GM19238 (cell line): ENCODE measurements around the gene ZFTA.

ENCODE experiments used
- DNase-seq: peaks from one replicate; pipeline ENCODE4 v3.0.0; 2011; ENCODE audit warnings: low spot score; ENCODE audit not compliant: insufficient read length

ZFTA gene

DNA sequence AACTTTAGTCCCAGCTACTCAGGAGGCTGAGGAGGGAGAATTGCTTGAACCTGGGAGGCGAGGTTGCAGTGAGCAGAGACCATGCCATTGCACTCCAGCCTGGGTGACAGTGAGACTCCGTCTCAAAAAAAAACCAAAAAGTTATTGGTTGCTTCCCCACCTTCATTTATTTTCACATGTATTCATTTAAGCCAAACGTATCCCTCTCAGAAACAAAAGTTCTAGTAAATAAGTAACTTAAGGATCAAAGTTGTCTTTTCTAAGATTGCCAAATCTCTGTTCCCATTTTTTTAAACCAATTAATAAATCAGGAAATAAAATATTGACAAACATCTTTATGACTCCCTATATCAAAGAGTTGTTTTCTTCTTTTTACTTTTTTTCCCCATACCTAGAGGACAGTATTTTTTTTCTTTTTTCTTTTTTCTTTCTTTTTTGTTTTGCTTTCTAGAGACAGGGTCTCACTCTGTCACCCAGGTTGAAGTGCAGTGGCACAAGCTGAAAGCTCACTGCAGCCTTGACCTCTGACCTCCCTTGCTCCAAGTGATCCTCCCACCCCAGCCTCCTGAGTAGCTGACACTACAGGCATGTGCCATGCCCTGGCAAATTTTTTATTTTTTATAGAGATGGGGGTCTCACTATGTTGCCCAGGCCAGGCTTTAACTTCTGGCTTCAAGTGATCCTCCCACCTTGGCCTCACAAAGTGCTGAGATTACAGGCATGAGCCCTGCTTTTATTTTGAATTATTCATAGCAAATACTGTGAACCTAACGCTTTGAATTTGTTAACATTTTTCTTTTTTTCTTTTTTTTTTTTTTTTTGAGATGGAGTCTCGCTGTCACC is 11.4 kb downstream of the ZFTA start:
- no peak for DNase-seq

DNA sequence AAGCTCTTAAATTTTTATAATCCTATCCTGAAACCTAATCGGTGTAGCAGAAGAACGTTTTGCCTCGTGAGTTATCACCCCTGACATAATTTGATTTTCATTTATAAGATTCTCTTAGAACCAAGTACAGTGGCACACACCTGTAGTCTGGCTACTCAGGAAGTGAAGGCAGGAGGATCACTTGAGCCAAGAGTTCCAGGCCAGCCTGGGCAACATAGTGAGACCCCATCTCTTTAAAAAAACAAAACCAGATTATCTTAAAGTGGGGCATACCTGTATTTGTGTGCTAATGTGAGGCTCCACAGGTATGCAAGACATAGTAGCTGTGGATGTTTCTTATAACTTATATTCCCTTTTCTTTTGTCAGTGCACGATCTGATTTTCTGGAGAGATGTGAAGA is 19.0 kb downstream of the ZFTA start:
- no peak for DNase-seq

DNA sequence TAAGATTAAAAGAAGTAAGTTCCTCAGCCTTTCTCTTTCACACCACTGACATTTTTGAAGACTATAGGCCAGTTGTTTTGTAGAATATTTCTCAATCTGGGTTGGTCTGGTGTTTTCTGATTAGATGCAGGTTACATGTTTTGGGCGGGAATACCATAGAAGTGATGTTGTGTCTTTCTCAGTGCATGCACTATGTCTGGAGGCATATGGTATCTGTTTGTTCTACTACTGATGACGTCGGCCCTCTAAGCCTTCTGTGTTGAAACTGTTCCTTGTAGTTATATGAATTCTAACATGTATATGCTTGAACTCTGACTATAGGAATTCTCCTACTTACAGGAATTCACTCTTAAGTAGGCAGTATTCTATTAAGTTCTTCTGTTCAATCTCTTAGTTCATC is 21.6 kb downstream of the ZFTA start:
- no peak for DNase-seq

DNA sequence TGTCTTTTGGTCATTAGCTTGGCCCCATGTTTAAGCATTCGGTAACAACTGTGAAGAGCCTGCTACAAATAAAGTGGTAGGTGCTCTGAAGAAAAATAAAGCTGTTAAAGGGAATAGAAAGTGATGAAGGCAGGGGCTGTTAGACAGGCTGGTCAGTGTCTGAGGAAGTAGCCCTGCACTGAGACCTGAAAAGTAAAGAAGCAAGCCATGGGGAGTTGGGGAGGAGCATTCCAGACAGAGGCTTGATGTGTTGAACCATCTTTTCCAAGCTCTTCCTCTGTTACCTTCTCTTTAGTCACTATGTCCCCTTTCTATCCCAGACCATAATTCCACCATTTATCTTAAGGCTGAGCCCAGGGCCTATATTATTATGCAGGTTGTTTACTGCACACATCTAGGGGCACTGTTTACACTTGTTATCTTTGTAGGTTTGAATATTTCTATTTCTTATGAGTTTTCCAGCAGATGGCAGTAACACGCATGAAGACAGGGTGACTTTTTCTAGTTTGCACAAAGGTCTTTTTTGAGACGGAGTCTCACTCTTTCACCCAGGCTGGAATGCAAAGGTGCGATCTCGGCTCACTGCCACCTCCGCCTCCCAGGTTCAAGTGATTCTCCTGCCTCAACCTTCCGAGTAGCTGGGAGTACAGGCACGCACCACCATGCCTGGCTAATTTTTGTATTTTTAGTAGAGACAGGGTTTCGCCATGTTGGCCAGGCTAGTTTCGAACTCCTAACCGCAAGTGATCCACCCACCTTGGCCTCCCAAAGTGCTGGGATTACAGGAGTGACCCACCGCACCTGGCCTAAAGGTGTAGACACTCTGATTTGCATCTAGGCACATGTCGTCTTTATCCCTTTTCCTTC is 23.0 kb downstream of the ZFTA start:
- no peak for DNase-seq

DNA sequence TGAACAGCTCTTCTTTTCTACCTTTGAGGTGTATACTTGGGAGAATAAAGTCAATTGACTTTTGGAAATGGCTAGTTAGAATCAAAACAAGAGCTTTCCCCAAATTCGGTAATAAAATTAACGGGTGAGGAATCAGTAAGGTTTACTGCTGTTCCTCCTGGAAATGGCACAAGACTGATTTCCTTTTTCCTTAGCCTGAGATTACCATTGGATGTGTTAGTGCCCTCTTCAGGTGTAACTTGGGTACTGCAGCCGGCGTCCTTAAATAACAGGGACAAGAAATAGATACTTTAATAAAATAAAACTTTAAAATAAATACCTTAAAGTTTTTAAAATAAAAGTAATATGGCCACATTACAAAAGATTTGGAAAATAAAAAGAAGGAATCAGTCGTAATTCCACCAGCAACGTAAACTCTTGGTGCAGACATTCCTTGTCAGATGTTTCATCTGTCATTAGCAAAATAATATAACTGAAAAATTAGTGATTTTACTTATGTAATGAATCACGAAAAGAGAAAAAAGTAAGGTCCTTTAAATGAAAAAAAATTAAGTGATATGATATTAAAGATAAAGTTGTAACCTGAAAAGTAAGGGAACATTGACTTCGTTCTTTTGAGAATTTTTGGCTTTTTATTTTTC is 29.7 kb downstream of the ZFTA start:
- no peak for DNase-seq

DNA sequence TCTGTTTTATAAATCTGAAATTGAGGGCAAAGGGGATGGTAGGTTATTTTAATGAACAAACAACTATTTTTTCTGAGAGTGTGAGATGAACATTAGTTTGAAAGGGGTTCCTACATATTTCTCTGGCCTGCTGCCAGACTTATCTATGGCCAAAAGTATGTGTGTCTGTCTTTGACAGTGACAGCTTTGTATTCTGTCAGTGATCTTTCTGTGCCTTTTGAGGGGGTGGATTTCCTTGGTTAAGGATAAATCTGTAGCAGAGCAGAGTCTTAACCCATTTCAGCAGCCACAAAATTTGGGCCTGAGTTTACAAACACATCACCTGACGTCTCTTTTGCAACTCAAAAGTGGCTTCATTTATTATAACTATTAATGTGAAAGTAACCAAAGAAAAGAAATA is 30.9 kb downstream of the ZFTA start:
- no peak for DNase-seq

DNA sequence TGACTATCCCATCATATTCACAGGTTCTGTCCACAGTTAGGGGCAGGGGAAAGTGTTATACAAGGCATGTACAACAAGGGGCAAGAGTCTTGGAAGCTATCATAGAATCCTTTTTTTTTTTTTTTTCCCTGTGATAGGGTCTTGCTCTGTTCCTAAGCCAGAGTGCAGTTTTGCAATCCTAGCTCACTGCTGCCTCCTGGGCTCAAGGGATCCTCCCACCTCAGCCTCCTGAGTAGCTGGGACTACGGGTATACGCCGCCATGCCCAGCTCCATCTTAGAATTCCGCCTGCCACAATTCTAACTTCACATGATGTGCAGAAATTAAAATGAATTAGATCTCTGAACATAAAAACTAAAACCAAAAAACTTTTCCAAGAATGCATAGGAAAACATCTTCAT is 31.7 kb downstream of the ZFTA start:
- no peak for DNase-seq

DNA sequence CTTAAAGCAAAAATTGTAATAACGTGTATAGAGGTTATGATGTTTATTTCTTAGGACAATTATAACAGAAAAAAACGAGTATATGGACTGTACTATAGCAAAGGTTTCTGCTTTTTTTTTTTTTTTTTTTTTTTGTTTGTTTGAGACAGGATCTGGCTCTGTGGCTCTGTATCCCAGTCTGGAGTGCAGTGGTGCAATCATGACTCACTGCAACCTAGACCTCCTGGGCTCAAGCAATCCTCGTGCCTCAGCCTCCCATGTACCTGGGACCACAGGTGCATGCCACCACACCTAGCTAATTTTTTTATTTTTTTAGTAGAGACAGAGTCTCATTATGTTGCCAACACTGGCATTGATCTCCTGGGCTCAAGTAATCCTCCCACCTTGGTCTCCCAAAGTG is 39.2 kb downstream of the ZFTA start:
- no peak for DNase-seq

DNA sequence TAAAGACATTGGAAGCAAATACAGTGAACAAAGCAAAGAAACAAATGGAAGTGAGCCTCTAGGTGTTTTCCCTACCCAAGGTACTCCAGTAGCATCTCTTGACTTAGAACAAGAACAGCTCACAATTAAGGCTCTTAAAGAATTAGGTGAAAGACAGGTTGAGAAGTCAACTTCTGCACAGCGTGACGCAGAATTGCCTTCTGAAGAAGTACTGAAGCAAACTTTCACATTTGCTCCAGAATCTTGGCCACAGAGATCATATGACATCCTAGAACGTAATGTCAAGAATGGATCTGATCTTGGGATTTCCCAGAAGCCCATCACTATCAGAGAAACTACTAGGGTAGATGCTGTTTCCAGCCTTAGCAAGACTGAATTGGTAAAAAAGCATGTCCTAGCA is 48.0 kb downstream of the ZFTA start:
- no peak for DNase-seq

DNA sequence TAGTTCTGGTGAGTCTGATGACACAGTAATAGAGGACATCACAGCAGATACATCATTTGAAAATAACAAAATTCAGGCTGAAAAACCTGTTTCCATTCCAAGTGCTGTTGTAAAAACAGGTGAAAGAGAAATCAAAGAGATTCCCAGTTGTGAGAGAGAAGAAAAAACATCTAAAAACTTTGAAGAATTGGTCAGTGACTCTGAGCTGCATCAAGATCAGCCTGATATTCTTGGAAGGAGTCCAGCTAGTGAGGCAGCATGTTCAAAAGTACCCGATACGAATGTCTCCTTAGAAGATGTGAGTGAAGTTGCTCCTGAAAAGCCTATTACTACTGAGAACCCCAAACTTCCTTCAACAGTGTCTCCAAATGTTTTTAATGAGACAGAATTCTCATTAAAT is 48.6 kb downstream of the ZFTA start:
- DNase-seq: no peak

DNA sequence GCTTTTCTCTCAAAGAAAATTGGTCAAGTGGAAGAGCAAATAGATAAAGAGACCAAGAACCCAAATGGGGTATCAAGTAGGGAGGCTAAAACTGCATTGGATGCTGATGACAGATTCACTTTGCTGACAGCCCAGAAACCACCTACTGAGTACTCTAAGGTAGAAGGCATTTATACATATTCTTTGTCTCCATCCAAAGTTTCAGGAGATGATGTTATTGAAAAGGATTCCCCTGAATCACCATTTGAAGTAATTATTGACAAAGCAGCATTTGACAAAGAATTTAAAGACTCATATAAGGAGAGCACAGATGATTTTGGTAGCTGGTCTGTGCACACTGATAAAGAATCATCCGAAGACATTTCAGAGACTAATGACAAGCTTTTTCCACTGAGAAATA is 49.6 kb downstream of the ZFTA start:
- no peak for DNase-seq
